ENCODE results near the gene TCF23.
"Not testable (repeated sequence)": the region's sequence is repeated elsewhere in the genome, so short reads cannot be mapped to it uniquely, and the experiment has no call there.

The TCF23 gene

DNA sequence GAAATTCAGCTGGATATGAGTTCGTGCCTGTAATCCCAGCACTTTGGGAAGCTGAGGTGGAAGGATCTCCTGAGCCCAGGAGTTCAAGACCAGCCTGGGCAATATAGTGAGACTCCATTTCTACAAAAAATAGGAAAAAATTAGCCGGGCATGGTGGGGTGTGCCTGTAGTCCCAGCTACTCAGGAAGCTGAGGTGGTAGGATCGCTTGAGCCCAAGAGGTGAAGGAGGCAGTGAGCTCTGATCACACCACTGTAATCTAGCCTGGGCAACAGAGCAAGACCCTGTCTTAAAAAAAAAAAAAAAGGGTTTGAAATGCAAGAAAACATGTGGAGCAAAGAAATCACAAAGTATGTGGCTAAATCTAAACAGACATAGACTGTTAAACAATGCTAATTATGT is 39.7 kb upstream of the TCF23 start:
- H3K4me3 ChIP-seq (replicated peaks; ENCODE audit: low read depth, low read length): no peak overlapping the region
- no peak for DNase-seq (ENCODE audit: extremely low read depth, low read depth)
- TF ChIP-seq, protein P1, sequence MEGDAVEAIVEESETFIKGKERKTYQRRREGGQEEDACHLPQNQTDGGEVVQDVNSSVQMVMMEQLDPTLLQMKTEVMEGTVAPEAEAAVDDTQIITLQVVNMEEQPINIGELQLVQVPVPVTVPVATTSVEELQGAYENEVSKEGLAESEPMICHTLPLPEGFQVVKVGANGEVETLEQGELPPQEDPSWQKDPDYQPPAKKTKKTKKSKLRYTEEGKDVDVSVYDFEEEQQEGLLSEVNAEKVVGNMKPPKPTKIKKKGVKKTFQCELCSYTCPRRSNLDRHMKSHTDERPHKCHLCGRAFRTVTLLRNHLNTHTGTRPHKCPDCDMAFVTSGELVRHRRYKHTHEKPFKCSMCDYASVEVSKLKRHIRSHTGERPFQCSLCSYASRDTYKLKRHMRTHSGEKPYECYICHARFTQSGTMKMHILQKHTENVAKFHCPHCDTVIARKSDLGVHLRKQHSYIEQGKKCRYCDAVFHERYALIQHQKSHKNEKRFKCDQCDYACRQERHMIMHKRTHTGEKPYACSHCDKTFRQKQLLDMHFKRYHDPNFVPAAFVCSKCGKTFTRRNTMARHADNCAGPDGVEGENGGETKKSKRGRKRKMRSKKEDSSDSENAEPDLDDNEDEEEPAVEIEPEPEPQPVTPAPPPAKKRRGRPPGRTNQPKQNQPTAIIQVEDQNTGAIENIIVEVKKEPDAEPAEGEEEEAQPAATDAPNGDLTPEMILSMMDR (IDR thresholded peaks at IDR 0.05; ENCODE audit: low read depth, low read length, missing control alignments): no peak

DNA sequence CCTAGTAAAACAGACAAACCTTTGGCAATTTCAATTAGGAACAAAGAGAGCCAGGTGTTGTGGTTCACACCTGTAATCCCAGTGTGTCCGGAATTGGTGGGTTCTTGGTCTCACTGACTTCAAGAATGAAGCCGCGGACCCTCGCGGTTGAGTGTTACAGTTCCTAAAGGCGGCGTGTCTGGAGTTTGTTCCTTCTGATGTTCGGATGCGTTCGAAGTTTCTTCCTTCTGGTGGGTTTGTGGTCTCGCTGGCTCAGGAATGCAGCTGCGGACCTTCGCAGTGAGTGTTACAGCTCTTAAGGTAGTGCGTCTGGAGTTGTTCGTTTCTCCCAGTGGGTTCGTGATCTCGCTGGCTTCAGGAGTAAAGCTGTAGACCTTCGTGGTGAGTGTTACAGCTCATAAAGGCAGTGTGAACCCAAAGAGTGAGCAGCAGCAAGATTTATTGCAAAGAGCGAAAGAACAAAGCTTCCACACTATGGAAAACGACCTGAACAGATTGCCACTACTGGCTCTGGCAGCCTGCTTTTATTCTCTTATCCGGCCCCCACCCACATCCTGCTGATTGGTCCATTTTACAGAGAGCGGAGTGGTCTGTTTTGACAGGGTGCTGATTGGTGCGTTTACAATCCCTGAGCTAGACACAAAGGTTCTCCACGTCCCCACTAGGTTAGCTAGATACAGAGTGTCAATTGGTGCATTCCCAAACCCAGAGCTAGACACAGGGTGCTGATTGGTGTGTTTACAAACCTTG is 38.0 kb upstream of the TCF23 start:
- DNase-seq (ENCODE audit: extremely low read depth, low read depth); H3K4me3 ChIP-seq (replicated peaks; ENCODE audit: low read depth, low read length): not testable (repeated sequence)

DNA sequence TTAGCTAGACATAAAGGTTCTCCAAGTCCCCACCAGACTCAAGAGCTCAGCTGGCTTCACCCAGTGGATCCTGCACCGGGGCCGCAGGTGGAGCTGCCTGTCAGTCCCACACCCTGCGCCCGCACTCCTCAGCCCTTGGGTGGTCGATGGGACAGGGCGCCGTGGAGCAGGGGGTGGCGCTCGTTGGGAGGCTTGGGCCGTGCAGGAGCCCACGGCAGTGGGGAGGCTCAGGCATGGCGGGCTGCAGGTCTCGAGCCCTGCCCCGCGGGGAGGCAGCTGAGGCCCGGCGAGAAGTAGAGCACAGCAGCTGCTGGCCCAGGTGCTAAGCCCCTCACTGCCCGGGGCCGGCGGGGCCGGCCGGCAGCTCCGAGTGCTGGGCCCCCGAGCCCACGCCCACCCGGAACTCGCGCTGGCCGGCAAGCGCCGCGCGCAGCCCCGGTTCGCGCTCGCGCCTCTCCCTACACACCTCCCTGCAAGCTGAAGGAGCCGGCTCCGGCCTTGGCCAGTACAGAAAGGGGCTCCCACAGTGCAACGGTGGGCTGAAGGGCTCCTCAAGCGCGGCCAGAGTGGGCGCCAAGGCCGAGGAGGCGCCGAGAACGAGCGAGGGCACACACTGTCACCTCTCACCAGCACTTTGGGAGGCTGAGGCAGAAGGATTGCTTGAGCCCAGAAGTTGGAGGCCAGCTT is 37.3 kb upstream of the TCF23 start:
- DNase-seq (ENCODE audit: extremely low read depth, low read depth); H3K4me3 ChIP-seq (replicated peaks; ENCODE audit: low read depth, low read length): not testable (repeated sequence)

DNA sequence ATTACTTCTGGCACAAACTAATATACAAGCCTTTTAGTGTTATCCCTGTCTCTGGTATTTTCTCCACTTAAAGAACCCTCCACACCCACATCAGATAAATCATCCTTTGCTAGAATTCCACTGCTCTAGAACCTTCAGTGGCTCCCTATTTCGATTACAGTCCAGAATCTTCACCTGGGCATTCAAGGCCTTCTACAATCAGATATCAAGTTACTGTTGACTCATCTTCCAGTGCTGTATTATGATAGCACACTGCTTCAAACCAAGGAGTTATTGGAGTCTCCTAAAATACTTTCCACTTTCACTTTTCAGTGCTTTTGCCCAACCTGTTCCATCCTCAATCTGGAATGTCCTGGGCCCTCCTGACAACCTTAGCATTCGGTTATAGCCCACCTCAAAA is 33.3 kb upstream of the TCF23 start:
- DNase-seq (ENCODE audit: extremely low read depth, low read depth): no peak
- no peak overlapping the region for H3K4me3 ChIP-seq (replicated peaks; ENCODE audit: low read depth, low read length)

DNA sequence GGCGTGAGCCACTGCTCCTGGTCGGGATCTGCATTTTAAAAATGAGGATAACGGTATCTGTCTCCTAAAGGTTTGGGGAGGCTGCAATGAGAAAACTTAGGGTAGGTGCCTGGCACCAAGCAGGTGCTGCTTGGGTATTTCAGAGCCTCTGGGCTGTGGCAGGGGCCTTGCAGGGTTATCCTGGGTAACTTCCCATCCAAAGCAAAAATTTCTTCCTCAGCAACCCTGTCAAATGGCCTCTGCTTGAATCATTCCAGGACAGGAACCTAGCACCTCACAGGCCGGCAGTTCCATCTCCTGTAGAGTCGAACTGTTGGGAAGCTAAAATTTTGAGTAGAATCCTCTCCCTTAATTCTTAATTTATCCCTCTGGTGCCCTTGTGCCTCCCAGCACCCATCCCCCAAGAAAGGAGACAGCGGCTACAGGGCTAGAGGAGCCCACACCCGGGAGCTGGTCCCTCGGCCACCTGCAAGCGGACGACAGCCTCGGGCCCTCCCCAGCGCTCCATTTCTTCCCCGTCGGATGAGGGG is 30.7 kb upstream of the TCF23 start:
- no peak for DNase-seq (ENCODE audit: extremely low read depth, low read depth)
- H3K4me3 ChIP-seq (replicated peaks; ENCODE audit: low read depth, low read length): peak overlapping the region; percentile 60
- TF ChIP-seq, protein P1 (IDR thresholded peaks at IDR 0.05; ENCODE audit: low read depth, low read length, missing control alignments): no peak

More for the DNA sequence above, 33.3 kb upstream of the TCF23 start:
- TF ChIP-seq, protein P1 (IDR thresholded peaks at IDR 0.05; ENCODE audit: low read depth, low read length, missing control alignments): no peak

DNA sequence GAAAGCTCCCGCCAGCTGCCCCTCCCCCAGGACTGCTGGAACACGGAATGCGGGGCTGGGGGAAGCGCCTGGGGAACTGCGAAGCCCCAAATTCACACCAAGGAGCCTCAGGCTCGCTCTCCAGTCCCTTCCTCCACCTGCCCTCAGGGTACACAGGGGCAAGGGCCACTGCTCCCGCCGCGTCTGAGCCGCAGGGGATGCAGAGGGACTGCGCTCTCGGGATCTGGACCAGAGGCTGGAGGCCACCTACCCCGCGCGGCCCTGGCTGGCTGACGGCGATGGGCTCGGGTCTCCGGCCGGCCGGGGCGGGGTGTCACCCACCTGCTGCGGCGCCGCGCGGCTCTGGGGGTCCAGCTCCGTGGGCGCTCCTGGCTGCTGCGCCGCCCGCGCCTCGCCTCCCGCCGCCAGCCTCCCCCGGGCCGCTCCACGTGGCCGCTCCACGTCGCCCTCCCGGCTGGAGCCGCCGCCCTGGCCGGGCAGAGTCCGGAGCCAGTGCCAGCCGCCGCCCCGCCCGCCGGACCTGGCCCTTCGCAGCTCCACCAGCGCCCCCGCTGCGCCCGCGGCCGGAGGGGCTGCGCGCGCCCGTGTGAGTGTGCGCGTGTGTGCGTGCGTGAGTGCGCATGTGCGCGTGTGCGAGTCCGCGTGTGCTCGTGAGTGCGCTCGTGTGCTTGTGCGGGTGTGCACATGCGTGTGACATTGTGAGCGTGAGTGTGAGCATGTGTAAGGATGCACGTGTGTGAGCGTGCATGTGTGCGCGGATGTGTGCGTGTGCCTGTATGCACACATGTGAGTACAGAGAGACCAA is 30.1 kb upstream of the TCF23 start, which contains the start of gene CGREF1:
TSS of gene CGREF1 (minus strand) at position 604 of the 805 bp plus-strand sequence. CDS start 14,762 bp downstream, outside the sequence.
- DNase-seq (ENCODE audit: extremely low read depth, low read depth): no peak
- peak within 1 kb of the TSS; percentile 60 for H3K4me3 ChIP-seq (replicated peaks; ENCODE audit: low read depth, low read length)
- TF ChIP-seq, protein P1 (IDR thresholded peaks at IDR 0.05; ENCODE audit: low read depth, low read length, missing control alignments): no peak

DNA sequence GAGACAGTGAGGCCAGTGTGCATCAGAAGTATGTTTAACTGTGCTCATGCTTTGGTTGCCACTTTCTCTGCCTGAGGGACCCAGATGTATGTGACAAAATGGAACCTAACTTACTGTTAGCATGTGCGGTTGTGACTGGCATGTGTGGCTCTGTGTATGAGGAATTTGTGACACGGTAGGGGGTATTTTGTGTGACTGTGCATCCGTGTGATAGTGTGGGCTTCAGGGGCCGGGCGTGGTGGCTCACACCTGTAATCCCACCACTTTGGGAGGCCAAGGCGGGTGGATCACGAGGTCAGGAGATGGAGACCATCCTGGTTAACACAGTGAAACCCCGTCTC is 29.5 kb upstream of the TCF23 start:
- DNase-seq (ENCODE audit: extremely low read depth, low read depth): not testable (repeated sequence)
- peak overlapping the region; percentile 60 for H3K4me3 ChIP-seq (replicated peaks; ENCODE audit: low read depth, low read length)

DNA sequence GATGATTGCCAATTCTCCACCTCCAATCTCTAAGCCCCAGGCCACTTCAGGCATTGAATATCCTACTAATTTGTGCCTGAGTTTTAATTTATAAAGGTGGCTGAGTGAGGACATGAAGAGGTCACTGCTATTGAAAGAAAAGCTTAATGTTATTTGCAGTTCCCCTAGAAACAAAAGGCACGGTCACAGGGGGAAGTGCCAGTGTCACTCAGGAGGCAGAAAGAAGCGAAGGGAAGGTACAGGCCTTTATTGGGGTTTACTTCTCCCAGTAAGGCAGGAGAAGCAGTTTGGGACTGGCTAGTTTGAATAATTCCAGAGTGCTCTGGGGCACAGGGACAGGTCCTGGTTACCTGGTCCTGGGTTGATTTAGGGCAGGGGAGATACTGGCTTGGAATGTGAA is 26.9 kb upstream of the TCF23 start:
- no peak for DNase-seq (ENCODE audit: extremely low read depth, low read depth)
- TF ChIP-seq, protein P1 (IDR thresholded peaks at IDR 0.05; ENCODE audit: low read depth, low read length, missing control alignments): no peak

More for the DNA sequence above, 26.9 kb upstream of the TCF23 start:
- no peak overlapping the region for H3K4me3 ChIP-seq (replicated peaks; ENCODE audit: low read depth, low read length)

Measured in HFF-Myc (cell line).